Dedifferentiated amniotic fluid mesenchymal stem cell (primary cell): ENCODE data around the gene RHOB.
"Not testable (repeated sequence)": the region's sequence is repeated elsewhere in the genome, so short reads cannot be mapped to it uniquely, and the experiment has no call there.

Source experiments
- DNase-seq: peaks from one replicate; pipeline ENCODE4 v3.0.0-alpha.2; 2016; ENCODE audit errors: extremely low spot score

RHOB gene

DNA sequence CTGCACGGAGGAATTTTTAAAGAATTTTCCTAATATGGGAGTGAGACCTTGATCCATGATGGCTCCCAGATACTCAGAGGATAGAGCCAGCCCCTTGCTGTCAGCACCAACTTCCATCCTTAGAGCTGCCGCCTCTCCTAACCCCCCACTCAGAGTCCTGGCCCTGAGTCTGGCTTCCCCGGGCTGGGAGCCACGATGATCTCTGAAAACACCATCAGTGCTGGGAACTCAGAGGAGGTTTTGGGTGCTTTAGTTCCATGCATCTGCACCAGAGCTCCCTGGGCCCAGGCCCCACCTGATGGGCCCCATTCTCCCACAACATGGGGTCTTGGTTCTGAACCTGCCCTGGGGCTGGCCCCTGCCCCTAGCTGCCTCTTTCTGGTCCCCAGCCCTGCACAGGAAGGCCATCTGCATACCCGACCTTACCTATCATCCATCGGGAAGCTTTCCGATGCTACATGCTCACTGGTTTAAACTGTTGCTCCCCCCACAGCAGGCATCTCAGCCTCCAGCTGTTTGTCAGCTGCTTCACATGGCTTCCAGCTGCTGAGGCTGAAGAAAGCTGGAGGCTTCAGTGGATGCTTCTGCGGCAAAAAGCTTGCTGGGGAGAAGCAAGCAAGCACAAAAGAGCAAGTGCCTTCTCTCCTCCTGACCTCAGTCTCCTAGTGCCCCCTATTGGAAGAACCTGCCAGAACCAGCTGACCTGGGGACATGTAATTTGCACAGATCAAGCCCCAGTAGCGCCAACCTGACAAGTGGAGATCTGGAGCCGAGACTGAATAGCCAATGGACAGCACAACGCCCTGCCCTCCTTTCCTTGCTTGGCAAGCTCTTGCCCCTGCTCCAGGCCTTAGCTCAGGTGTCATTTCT is 24.2 kb upstream of the RHOB start:
- no peak for DNase-seq

DNA sequence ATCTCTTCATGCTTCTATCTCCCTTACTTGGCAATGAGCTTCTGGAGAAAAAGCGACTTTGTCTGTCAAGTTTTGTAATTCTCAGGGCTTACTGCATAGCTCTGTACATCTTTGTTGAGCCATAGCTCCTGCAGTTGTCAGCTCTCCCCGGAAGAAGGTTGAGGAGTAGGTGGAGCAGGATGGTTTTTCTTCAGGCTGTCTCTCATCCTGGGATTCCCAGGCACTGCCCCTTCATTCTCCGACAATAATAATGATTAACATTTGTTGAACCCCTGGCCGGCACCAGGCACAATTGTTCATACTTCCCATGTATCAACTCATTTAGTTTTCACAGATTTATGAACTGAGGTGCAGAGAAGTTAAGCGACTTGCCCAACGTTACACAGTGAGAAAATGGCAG is 23.5 kb upstream of the RHOB start:
- no peak for DNase-seq

DNA sequence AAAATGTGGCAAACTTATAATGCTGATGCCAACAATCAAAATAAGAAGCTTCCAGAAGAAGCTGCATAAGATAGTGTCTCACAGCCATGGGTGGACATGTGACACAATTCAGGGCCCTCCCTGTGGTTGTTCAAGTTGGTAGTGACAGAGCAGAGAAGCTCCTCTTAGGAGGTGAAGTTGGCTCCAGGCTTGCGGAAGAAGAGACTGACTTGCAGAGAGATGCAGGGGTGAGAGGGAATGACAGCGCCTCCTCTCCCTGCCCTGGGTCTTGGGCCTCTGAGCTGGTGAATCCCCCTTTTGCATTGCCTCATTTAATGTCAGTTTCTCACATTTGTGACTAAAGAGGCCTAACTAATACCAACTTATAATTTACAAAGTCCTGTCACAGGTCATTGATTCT is 23.0 kb upstream of the RHOB start:
- no peak for DNase-seq

DNA sequence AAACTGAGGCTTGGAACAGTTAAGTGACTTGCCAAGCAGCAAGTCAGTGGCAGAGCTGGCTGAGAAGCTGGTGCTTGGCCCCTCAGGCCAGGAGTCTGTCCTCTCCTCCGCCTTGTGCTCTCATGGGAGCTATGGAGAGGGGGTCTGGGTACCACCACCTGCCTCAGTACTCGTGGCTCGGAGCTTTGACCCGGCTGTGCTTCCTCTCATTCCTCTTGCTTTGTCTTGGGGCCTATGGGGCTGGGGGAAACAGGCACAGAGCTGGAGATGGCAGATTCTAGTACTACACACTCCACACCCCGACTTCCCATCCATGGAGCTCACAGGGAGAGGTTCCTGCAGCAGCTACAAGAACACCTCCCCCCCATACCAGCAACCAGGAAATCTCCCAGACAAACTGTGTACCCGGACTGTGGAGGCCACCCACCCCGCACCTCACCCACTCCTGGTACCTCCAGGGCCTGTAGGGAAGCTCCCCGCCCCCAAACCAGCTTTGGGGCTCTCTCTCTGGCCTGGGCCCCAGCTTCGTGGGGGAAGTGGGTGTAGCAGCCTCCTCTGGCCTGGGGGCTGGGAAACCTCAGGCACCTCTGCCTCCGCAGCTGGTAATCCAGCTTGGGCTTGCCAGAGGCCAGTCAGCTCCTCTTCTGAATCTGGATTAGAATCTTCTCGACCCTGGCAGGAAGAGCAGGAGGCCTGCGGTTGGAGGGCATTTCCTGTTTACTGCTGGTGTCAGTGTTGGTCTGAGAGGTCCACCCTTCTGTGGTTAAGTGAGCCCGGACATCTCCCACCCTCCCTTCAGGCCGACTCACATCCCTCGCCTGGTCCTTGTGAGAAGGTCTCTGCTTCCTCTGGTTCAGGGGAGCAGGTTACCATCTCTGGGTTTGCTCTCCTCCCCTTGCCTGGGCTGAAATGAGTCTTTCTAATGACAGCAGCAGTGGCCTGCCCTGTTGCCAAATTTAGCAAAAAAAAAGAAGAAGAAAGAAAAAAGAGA is 22.3 kb upstream of the RHOB start:
- no peak for DNase-seq

DNA sequence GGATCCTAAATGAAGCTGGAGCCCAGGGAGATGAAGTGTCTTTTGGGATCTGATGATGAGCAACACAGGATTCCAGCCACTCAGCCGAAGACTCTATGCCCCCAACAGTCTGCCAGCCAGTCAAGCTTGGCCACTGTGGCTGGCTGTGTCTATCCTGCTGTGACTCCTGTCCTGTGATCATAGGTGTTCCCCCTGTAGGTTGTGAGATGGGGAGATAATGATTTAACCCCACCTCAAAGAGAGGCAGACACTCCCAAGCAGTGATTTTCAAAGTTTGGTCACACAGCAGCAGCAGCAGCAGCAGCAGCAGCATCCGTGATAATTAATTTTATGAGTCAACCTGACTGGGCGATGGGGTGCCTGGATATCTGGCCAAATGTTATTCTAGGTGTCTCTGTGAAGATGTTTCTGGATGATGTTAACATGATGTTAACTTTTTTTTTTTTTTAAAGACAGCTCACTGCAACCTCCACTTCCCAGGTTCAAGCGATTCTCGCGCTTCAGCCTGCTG is 21.4 kb upstream of the RHOB start:
- no peak for DNase-seq

DNA sequence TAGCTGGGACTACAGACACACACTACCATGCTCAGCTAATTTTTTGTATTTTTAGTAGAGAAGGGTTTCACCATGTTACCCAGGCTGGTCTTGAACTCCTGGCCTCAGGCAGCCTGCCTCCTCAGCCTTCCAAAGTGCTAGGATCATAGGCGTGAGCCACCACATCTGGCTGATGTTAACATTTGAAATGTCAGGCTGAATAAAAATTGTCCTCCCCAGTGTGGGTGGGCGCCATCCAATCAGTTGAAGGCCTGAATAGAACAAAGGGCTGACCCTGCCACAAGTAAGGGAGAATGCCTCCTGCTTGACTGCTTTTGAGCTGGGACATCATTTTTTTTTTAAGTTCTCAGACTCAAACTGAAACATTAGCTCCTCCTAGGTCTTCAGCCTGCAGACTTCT is 21.0 kb upstream of the RHOB start:
- no peak for DNase-seq

DNA sequence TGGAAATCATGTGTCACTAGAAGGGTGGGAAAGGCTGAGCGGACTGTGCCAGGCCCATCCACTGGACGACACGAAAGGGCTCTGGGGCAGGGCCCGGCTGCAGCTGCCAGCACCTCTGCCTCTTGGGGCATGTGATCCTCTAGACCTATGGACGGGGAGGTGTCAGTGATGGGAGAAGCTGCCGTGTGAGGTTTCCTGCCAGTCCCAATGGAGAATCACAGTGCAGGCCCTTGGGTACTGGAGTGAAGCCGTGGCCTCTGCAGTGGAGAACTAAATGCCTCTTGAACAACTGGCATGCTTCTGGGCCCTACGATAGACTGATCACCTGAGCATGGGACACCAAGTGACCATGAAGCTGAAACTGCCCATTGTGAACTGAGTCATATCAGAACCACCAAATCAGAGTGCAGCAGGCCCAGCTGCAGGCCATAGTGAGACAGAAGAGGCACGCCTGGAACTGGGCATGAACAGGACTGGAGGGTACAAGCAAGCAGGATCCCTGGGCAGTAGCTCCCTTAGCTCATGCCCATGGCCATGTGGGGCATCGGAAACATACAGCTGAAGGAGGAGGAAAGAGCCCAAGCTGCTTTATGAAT is 18.8 kb upstream of the RHOB start:
- DNase-seq, result no peak

DNA sequence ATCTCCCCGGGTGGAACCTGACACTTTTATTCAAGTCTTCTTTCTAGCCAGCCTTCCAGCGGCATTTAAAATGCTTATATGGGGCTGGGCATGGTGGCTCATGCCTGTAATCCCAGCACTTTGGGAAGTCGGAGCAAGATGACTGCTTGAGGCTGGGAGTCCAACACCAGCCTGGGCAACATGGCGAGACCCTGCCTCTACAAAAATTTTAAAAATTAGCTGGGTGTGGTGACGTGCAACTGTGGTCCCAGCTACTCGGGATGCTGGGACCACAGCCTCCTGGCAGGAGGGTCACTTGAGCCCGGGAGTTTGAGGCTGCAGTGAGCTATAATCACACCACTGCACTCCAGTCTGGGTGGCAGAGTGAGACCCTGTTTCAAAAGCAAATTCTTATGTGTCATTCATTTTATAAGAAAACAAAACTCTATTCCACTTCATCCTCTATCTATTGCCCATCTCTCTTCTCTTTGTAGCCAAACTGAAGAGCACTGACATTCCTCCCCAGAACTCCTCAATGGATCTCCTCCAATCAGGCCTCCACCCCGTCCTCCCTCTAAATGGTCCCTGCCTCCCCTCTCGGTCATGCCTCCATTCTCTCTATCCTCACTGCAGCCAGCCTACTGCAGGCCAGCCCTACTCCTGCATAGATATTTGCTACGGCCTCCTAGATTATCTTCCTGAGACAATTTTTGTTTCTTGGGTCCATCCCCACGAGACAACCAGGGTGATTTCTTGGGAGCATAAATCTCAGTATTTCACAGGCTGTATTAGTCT is 18.0 kb upstream of the RHOB start:
- no peak for DNase-seq

DNA sequence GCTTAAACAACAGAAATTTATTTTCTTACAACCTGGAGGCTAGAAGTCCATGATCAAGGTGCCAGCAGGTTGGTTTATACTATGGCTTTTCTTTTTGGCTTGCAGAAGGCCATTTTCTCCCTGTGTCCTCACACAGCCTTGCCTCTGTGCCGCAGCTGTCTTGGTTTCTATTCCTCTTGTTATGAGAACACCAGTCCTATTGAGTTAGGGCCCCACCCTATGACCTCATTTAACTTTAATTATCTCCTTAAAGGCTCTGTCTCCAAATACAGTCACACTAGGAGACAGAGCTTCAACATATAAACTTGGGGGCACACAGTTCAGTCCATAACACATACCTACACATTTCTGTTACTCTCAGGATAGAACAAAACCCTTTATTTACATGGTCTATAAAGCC is 17.3 kb upstream of the RHOB start:
- no peak for DNase-seq

DNA sequence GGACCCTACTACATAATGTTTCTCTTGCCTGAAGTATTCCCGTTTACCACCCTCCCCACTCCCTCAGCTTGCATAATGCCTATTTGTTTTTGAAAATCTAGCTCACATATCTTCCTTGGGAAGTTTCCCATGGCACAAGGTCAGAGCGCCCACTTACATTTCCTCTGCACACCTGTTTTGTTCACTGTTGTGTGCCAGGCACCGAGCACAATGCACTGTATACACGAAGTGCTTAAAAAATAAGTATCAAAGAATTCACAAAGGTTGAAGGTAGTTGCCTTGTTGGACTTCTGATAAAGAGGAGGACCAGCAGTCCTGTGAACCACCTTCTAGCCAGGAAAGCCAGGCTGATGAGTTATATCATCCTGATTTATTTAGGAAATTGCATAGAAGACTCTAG is 16.8 kb upstream of the RHOB start:
- DNase-seq, result no peak

DNA sequence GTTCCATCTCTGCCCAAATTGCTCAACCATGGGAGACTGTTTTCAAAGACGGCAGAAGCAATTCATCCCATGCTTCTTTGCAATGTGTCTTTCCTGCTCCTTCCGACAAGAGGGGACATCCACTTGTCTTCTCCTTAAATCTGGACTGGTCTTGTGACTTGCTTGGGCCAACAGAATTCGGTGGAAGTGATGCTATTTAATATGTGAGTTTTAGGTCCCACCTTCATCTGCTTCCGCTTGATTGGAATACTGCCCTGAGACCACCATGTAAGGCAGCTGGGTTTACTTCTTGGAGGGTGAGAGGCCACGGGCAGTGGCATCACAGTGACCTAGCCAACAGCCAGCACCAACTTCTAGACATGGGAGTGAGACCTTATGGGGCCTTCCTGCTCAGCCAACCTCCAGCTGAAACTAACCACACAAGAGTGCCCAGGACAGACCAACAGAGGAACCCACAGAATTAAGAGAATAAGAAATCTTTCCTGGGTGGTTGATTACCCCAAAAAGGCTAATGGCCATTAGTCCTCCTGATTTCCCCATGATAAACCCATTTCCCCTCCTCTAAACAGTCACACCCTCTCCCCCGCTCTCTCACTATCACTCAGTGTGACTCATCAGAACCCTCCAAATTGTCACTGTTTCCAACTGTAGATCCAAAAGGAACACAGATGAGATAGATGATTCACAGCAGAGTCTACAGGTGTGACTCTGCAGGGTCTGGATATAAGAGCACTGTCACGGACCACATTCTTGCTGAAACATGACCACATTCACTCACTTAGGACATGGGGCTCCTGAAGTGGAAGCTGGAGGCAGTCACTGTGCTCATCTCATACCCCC is 16.2 kb upstream of the RHOB start:
- no peak for DNase-seq

DNA sequence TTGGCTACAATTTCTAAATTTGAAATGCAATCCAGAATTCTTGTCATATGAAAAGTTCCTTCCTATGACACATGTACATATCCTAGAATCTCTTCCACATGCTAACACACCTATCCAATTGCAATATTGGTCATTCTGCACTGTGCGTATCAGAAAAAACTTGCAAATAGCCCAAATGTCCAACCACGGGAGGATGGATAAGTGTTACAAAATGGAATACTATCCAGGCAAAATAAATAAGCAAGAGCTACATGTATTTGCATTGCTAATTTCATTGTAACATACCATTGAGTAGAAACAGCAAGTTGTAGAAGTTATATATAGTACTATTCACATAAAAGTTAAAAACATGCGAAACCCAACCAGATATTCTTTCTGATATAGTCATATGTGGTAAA is 15.6 kb upstream of the RHOB start:
- no peak for DNase-seq

DNA sequence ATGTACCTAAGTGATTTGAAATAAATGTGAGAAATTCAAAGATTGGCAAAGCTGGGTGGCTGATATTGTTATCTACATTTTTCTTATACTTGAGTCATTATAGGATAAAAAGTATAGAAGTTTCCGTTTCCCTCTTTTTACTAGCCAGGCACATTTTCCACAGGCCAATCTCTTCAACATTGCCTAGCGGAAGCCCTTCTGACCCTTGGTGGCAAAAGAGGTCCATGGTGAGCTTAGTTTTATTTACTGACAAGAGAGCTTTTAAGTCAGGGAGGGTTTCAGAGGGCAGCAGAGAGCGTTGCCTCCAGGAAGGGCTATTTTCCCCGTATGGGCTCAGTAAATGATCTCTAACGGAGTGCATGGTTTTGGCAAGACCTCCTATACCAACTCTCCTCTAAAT is 15.1 kb upstream of the RHOB start:
- DNase-seq, result no peak

DNA sequence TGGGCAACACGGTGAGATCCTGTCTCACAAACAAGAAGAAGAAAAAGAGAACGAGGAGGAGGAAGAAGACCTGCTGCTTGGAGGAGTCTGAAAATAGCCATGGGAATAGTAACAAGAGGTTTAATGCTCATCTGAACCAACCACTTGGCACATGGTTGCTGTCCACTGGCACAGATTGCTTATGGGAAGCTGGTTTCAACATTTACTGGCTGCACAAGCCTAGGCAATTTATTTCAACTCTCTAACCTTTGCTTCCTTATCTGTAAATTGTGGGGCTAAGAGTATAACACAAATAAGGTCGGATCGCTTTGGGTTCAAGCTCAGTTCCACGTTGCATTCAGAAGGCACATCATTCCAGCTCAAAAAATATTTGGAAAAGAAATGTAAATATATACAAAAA is 14.2 kb upstream of the RHOB start:
- no peak for DNase-seq

DNA sequence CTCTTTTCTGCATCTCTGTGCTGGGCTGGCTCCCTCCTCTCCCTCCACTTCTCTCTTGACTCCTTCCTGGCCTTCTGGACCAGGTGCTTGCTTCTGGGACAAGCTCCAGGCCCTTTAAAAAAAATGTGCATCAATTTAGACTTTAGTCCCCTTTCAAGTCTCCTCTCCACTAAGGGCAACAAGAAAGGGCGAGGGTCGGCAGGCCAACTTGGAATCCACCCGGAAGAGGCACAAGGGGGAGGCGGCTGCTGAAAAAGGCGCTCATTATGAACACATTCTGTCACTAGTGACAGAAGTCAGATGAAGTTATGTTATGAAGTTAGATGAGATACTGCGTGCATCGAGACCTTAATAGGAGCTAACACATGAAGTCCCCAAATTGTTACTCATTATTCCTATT is 13.6 kb upstream of the RHOB start:
- DNase-seq, result no peak

DNA sequence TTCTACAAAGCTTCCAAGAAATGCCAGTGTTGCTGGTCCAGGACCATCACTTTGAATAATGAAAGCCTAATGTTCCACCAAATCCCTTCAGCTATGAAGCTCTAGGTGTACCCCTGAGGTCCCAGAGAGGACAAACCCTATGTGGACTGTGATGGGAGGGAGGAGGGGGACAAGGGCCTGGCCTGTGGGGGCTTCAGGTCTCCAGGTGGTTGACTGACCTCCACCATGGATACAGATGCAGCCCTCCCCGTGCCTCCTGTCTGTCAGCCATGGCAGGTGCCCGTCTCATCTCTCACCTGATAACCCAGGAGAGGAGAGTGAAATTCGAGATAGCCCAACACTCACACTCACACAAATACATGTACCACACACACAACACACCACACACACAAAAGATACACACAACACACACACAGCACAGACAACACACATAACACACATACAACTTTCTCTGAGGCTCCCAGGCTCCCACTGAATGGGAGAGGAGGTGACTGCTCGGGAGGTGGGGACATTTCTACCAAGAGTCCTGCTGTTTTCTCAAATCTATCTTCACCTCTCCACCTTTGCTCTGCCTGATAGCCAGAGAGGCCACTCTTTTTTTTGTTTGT is 12.8 kb upstream of the RHOB start:
- DNase-seq, result no peak

DNA sequence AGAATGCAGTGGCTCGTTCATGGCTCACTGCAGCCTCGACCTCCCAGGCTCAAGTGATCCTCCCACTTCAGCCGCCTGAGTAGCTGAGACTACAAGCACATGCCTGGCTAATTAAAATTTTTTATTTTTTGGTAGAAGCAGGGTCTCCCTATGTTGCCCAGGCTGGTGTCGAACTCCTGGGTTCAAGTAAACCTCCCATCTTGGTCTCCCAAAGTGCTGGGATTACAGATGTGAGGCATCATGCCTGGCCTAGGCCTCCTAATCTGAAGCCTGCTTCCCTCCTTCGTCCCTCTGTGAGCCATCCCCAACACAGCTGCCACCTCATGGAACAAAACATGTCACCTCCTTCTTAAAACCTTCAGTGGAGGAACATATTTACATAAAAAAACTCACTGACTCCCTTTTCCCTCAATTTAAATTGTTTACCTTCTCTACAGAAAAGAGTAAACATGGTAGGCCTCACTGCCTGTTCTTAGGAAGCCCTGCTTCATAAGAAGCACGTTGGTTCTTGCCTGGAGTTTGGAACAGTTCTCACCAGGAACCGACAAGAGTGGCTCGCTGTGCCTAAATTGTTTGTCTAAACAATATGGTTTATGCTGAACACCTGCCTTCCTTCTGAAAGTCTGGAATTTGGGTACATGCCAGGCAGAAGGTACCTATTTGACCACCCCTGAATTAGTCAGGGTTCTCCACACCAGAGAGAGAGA is 12.1 kb upstream of the RHOB start:
- DNase-seq, result no peak

DNA sequence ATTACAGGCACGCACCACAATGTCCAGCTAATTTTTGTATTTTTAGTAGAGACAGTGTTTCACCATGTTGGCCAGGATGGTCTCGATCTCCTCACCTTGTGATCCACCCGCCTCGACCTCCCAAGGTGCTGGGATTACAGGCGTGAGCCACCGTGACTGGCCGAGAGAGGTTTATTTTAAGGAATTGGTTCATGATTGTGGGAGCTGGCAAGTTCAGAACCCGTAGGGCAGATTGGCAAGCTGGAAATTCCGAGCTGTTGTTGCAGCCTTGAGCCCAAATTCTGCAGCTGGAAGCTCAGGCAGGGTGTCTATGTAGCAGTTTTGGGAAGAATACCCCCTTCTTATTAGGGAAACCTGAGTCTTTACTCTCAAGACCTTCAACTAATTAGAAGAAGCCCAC is 11.4 kb upstream of the RHOB start:
- not testable (repeated sequence) for DNase-seq

DNA sequence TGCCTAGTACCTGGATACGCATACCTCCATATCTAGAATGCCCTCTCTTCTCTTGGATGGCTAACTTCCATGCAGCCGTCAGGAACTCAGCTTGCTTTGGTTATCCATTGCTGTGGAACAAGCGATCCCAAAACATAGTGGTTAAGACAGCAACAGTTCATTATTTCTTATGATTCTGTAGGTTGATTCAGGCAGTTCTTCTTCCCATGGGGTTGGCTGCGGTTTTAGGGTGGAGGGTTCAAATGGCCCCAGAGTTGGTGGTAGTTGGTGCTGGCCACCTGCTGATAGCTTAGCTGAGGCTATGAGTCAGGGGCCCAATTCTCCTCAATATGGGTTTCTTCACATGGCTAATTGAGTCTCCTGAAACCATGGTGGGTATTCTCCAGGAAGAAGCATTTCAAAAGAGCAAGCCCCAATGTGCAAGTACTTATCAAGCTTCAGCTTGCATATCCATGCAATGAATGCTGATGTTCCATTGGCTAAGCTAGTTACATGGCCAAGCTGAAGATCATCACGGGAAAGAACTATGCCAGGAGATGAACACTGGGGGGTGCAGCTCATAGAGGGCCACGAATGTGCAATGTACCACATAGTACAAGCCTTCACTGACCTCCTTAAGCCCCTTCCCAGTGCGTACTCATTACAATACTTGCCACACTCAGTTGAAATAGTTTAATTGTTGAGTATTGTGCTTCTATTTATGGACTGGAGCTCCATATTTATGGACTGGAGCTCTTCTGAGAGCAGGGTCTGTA is 10.0 kb upstream of the RHOB start:
- no peak for DNase-seq
